HG03039 (cell line): ENCODE data around the gene ROBO4.

Experiments used
- ATAC-seq: cut with Tn5 transposase; IDR thresholded peaks from one replicate; pipeline ENCODE4 v1.9.1; 2021; ENCODE audit warnings: mild to moderate bottlenecking, moderate library complexity; ENCODE audit not compliant: unreplicated experiment

ROBO4 gene

DNA sequence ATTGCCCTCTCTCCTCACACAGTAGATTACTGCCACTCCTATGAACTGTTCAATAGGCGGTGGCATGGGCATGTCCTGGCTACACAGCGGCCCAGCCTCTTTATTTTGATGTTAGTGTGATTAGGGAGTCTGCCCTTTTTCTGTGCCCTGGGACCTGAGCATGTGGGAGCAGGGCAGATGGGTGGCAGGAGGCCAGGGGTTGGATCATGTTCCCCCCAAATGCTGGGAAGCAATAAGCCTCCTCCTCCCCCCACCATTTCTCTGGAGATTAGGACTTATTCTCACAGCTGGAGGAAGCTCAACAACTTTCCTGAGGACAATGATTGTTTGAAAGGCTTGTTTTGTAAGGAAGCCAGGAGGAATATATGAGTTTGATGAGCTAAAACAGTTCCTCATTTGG, 22.2 kb upstream of the ROBO4 start:
- no peak for ATAC-seq

DNA sequence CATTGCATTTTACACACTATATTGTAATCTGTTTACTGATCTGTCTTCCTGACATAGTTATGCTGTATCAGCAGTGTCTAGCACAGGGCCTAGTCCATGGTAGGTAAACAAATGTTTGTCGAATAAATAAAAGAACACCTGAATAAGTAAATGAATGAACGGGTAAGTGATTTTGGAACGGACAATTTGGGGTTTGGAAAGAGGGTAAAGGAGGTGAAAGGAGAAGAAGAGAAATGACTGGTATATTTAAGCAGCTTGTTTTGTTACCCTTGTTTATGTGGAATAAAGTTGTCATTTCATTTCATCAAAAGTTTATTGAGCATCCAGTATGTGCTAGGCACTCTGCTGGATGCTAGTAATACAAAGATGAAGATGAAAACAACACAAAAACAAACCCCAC, 21.3 kb upstream of the ROBO4 start, which contains the start of gene HEPN1:
HEPN1 (plus strand) TSS at position 301 of the 400 bp plus-strand sequence.
- ATAC-seq = no peak

DNA sequence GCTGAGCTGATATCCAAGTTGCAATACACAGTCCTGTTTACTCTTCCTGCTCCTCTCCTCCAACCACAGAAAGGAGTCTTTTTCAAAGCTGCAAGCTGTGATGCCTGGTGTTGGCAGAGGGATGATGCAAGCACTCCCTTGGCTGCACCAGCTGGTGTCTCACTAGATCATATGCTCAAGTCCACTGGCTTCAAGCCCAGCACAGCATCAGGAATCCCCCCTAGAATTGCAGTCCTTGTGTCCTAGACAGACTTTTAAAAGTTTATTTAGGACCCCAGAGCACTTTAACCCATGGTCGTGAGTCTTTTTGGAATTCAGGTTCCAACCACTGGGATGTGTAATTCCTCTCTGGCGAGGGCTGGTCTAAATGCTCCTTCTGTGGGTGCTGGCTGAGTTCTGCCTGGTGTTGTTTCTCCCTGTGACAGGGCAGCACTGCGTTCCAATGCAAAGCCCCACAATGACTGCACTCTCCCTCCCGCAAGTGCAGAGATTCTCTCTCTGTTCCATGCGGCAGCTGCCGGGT, 19.5 kb upstream of the ROBO4 start:
- no peak for ATAC-seq

DNA sequence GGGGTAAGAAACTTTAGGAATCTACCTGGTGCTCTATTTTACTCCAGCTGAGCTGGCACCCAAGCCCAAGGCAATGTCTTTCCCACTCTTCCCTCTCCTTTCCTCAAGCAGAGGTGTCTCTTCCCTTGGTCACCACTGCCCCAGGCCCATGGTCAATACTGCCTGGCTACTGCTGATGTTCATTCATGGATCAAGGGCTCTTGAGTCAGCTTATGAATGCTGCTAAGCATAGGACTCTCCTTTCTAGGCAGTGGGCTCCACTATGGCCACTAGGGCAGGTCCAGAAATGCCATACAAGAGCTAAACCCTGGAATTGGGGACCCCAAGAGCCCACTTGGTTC, 18.7 kb upstream of the ROBO4 start:
- ATAC-seq = no peak

DNA sequence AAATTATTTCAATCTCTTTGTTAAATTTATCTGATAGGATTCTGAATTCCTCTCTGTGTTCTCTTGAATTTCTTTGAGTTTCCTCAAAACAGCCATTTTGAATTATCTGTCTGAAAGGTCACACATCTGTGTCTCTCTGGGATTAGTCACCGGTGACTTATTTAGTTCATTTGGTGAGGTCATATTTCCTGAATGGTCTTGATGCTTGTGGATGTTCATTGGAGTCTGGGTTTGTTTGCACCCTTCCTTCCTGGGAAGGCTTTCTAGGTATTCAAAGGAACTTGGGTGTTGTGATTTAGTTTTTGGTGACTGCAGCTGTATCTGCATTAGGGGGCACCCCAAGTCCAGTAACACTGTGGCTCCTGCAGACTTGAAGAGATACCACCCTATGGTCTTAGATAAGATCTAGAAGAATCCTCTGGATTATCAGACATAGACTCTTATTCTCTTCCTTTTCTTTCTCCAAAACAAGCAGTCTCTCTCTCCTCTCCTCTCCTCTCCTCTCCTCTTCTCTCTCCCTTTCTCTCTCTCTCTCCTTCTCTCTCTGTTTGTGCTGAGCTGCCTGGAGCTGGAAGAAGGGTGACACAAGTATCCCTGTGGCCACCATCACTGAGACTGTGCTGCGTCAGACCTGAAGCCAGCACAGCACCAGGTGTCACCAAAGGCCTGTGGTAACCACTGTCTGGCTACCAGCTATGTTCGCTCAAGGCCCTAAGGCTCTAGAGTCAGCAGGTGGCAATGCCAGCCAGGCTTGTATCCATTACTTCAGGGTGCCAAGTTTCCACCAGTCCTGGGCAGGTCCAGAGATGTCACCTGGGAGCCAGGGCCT, 18.1 kb upstream of the ROBO4 start:
- ATAC-seq = no peak

DNA sequence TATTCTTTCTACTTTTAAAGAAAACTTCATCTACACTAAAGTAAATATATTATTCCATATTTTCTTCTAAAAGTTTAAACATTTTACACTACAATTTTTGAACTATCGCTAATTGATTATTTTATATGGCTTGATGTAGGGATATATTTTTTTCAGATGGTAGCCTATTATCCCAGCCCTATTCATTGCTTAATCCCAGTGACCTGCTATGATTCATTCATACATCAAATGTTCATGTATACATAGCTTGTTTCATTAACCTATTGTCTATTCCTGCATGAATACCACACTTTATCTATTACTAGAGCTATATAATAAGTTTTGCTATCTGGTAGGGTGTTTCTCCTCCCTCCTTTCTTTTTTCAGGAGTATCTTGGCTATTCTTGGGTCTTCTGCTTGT, 5.0 kb upstream of the ROBO4 start:
- ATAC-seq = no peak

DNA sequence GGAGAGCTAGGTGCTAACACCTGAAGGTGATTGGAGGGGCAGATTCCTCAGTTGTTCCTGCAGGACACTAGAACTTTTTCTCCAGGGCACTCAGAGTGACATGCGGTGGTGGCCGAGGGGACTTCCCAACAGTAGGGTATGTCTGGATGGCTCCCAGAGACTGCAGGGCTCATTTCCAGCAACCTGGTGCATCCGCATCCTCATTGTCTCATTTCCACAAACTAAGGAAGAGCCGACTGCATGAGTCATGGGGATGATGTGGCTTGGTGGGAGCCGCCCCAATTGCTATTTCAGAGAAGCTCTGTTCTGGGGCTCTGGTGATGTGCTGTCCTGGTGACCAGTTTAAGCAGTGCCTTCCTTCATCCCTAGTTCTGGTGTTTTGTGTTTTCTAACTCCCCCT, 2.8 kb upstream of the ROBO4 start:
- no peak for ATAC-seq

DNA sequence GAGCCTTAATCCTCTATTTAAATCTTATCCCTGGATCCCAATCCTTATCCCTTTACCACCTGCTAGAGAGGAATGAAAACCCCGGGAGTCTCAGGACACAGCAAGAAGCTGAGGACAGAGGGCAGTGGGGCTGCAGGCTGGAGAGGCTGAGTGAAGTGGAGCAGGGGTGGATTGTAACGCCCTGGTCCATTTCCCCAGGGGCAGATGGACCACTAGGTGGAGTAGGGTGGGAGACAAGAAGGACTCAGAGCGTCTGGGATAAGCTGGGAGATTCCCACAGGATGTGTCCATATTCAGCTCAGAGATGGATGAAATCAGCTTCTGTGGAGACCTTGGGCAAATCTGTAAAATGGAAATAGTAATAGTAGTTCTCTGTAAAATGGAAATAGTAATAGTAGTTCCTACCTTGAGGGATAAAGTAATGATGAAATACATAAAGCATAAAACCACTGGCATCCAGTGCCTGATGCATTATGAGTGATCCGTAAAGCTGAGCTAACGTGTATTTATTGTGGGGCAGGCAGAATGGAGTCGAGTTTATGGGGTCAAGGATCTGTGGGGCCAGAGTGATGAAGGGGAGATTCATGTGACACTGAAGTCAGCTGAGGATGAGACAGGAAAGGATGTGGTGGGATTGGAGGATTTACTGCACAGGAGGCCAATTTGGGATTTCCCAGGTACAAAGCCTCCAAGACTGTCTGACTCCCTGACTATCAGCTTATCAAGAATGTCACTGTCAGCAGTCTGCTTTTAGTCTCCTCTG, 1.9 kb upstream of the ROBO4 start:
- ATAC-seq = no peak

DNA sequence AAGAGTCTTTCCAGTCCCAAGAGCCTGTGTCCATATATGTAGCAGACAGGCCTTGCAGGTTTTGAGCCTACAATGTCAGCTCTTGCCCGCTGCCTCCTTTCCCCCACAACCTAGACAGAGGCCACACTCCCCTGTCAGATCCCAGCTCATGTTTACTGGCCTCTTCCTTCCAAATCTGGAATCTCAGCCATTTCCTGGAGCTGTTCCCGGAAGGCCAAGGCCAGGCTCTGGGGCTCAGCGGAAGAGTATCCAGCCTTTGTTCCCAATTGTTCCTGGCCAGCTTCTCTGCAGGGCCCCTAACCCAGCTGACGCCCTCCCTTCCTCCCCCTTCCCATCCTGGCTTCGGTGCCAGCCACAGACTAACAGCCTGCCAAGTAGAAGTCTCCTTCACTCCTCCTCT, 1.0 kb upstream of the ROBO4 start:
- ATAC-seq = no peak

DNA sequence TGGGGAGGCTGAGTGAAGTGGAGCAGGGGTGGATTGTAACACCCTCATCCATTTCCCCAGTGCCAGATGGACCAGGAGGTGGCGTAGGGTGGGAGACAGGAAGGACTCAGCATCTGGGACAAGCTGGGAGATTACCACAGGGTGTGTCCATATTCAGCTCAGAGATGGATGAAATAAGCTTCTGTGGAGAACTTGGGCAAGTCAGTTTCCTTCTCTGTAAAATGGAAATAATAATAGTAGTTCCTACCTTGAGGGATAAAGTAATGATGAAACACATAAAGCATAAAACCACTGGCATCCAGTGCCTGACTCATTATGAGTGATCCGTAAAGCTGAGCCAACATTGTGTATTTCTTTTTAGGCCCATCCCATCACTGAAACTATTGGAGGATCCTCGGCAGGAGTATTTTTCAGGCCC, 607 bp upstream of the ROBO4 start:
- ATAC-seq = no peak

DNA sequence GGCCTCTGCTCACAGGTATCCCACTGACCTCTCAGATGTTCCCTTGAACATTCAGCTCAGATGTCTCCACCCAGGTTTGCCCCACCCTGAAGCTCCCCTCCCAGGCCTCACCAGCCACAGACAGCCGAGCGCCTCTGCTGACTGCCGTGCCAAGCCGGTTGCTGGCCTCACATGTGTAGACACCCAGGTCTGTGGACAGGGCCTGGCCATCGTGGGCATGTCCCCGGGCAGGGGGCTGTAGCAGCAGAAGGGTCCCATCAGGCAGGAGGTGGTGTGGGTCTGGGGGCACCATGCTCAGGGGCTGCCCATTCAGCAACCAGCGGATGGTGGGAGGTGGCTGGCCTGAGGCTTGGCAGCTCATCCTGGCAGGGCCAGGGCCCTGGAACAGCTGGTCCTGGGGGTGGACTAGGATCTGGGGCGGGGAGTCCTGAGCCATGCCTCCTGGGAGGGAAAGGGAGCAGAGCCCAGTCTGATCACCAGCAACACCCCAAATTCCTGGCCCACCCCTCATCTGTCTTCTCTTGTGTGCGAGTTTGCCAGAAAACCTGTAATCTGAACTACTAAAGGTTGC, 759 bp downstream of the ROBO4 start:
- no peak for ATAC-seq

DNA sequence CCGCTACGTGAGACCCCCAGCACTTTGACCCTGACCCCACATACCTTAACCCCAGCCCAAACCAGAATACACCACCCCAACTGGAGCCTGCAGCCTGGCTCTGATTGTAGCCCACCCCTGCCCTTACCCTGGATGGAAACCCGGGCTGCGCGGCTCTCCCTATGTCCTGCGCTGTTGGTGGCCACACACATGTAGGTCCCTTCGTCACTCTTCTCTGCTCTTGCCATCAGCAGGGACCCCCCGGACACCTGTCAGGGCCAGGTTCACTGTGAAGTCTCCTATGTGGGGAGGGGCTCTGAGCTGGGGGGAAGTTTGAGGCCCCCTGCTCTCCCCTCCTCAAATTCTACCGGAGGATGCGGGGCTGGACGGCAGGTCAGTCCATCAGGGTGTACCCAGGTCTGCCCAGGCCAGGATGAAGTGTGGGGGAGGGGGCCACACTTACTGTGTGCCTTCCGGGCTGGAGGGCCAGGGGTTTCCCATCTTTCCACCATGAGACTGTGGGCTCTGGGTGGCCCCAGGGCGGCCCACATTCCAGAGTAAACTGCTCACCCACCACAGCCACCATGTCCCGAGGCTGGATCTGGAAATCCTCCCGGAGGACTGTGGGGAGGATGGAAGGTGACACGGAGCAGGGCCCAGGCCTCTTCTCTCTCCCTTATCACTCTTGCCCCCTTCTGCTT, 1.5 kb downstream of the ROBO4 start:
- ATAC-seq = no peak

DNA sequence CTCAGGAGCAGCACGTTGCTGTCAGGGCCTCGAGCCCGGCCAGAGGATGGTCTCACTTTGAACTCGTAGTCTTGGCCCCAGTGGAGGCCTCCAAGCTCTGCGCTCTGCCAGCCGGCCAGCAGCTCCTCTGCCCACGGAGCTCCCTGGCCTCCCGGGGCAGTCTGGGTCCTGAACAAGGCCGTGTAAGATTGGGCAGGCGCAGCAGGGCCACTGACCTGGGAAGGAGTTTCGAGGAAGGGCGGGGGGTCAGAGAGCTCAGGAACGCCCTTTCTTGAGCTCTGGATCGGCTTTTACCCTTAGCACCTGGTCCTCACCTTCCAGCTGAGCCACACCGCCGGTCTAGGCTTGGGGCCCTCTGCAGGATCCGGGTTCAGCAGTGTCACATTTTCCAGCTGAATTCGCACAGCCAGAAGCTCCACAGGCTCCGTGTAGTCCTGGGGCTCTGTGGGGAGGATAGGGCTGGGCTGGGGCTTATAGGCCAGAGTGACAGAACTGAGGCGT, 2.1 kb downstream of the ROBO4 start:
- no peak for ATAC-seq

DNA sequence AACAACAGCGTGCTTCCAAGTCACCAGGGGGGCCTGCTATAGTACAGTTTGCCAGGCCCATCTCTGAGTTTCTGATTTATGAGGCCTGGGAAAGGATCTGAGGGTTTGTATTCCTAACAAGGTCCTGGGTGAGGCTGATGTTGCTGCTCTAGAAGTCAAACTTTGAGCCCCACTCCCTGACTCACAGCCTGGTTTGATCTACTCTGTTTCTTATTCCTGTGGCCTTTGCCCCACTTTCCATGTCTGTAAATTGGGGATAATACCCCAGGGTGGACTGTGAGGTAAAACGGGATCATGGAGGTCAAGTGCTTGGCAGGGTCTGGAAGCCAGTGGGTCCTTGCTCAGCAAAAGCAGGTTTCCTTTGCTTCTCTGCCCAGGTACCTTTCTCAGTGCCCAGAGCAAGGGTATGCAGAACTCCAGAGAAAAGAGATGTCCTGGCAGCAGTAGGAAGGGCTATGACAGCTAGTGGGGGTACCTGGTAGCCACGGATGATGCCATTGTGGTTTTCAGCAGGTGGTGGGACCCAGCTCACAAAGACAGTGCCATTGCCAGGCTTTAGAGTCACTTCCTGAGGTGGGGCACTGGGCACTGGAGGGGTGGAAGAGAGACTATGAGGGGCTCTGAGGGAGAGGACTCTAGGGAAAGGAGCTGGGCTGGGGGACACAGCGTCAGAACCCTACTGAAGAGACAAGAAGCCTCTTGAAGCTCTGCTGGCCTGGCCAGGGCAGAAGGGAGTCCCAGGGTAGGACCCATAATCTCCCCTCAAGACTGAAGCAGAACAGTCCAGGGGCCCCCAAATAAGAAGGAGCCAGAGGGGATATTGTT, 2.8 kb downstream of the ROBO4 start:
- ATAC-seq = no peak

DNA sequence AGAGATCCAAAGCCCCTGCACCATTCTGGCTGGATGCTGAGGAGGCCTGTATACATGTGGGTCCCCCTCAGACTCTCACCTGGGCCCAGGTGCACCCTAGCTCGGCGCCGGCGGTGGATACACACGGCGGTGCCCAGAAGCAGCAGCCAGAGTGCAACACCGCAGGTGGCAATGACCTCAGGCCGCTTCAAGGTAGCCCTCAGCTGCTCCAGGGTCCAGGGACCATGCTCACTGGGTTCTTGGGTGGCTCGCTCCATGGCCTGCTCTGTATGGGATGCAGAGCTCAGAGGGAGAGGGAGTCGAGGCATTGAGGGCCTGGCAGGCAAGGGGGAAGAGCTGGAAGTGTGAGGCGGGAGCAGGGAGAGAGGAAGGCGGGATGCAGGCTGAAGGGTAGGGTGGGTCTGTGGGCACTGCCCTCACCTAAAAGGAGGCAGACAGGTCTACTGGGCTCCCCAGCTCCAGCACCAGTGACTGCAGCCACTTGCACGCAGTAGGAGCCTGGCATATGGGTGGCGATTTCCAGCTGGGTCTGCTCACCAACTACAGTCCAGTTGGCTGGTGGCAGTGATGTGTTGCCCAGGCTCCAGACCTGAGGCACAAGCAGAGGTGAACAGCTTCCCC, 3.8 kb downstream of the ROBO4 start:
- ATAC-seq = no peak

DNA sequence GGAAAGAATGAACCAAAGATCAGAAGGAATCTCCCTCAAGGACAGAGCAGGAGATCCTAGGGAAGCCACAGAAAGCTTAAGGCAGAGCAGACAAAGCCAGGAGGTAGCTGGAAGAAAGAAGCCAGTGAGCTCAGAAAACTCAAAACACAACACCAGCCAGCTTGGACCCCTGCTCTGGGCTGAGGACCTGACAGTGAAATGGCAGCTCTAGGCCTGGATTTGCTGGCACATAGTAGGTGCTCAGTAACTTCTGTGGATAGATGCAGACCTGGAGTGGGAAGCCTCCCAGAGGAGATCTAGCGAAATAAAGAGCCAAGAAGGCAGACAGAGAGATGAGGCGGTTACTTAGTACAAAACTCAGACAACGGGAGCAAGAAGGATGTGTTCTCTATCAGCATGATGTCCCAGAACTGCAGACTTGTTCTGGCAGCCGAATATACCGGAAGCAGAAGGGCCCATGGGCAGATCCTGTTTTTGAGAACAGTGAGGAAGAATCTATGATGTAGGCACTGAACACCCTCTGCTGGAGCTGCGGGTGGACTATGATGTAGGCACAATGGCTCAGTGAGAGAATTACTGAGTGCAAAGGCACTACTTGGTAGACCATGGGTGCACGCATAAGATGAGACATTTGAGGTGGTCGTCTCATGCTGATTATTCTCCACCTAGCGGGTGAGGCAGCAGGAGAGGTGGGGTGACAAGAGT, 4.8 kb downstream of the ROBO4 start:
- ATAC-seq = no peak

DNA sequence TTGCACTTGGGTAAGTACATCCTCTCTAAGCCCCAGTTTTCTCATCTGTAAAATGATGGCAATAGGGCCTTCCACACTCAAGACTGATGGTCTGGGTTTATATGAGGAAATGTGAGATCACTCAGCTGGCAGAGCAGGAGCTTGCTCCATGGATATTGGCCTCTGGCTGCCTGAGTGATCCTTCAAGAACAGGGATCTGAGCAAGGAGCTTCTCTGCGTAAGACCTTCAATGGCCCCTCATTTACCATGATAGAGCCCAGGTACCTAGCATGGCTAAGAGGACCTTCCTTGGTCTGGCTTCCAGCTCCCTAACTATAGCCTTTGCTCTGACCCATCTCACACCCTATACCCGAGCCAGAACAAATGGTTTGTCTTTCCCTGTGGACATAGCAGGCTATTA, 5.5 kb downstream of the ROBO4 start:
- ATAC-seq = no peak

DNA sequence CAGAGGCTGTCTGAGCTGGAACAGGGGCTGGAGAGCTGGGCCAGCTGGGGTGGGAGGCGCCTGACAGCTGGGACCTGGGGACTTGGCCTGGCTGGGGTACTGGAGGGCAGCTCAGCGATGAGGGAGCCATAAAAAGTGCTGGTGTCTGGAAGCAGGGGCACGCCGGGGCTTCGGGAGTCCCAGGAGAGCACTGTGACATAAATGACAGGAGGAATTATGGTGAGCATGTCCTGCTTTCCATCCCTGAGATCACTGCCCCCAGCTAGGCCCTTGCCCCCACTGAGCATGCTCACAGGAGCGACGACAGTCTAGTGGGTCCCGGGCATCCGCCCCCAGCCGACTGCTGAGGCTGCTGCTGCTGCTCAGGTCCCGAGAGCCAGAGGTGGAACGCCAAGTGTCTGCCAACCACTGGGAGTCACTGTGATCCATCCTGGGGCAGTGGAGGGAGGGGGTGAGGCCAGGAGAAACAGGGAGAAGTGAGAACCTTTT, 6.2 kb downstream of the ROBO4 start:
- ATAC-seq = no peak
